Measurements from ENCODE around the gene CRYBA1.
"Not testable (repeated sequence)": the region's sequence is repeated elsewhere in the genome, so short reads cannot be mapped to it uniquely, and the experiment has no call there.

Gene CRYBA1

DNA sequence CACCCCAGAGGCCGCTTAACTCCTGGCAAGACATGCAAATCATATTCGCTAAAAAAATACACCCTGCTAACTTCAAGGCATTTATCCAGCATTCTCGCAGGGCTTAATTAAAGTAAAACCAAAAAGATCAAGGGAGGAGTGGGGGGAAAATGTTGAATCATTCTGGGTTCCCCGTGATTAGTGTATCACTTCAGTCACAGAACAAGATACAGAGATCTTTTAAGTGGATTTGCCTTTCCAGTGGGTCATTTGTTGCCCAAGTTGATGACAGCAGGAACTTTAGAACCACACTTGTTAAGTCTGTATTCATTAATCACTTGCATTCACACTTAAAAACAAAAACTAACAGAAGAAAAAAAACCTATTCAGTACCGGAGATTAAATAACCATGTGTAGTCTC is 17.3 kb downstream of the CRYBA1 start:
- Mint-ChIP-seq H3K36me3 (ENCODE audit: insufficient read depth) (peaks cover 71% of the 10 kb centered on the region), H3K4me3 (no peak overlapping the region), H3K9me3 (no peaks in the 10 kb centered on the region), H3K27ac (ENCODE audit: low read depth) (no peak overlapping the region), H3K27me3 (no peaks in the 10 kb centered on the region), H3K4me1 (peaks cover 21% of the 10 kb centered on the region)
- ATAC-seq (replicated peaks; ENCODE audit: extremely low read depth, poor library complexity, severe bottlenecking) = no peak
- no peak for DNase-seq (ENCODE audit: low spot score in 2 of 2)

DNA sequence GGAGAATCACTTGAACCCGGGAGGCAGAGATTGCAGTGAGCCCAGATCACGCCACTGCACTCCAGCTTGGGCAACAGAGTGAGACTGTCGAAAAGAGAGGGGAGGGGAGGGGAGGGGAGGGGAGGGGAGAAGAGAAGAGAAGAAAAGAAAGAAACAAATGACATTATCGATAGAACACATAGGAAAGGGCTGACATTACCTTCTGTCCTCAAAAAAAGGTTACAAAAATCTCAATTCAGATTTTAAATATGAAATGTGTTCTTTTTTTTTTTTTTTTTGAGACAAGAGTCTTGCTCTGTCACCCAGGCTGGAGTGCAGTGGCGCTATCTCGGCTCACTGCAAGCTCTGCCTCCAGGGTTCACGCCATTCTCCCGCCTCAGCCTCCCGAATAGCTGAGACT is 25.3 kb downstream of the CRYBA1 start:
- Mint-ChIP-seq H3K27ac (ENCODE audit: low read depth) (peak overlapping the region; percentile 35), H3K36me3 (ENCODE audit: insufficient read depth) (peaks cover 55% of the 10 kb centered on the region), H3K4me1 (peaks cover 42% of the 10 kb centered on the region)
- DNase-seq (ENCODE audit: low spot score in 2 of 2); H3K27me3 Mint-ChIP-seq; H3K4me3 Mint-ChIP-seq; H3K9me3 Mint-ChIP-seq; ATAC-seq (replicated peaks; ENCODE audit: extremely low read depth, poor library complexity, severe bottlenecking): not testable (repeated sequence)

GRCh38 chr17:29273924-29274323 is 27.3 kb downstream of the CRYBA1 start:
- DNase-seq (ENCODE audit: low spot score in 2 of 2) (no peak), ATAC-seq (replicated peaks; ENCODE audit: extremely low read depth, poor library complexity, severe bottlenecking) (no peak)
- Mint-ChIP-seq H3K27me3 (no peaks in the 10 kb centered on the region), H3K36me3 (ENCODE audit: insufficient read depth) (peaks cover 53% of the 10 kb centered on the region), H3K4me3 (peak overlapping the region; percentile 33), H3K27ac (ENCODE audit: low read depth) (peak overlapping the region; percentile 45), H3K4me1 (peaks cover 50% of the 10 kb centered on the region), H3K9me3 (no peaks in the 10 kb centered on the region)

DNA sequence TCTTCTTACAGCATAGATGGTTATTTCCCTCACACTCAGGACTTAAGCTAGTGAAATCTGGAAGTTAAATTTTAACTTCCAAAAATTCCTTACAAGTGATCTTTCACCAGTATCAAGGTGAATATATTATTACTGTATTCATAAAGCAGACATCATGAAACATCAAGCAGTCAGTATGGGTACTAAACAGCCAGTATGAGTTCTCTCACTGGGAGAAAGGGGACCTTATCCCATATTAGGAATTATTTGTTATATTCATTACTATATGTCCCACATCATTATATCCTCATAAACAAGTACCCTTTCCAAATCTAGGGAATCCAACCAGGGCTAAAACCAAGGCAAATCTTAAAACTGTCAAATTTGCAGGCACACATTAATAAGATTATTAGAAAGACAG is 32.0 kb downstream of the CRYBA1 start:
- ATAC-seq (replicated peaks; ENCODE audit: extremely low read depth, poor library complexity, severe bottlenecking) (no peak), DNase-seq (ENCODE audit: low spot score in 2 of 2) (no peak)
- Mint-ChIP-seq H3K27me3 (no peaks in the 10 kb centered on the region), H3K4me1 (peaks cover 67% of the 10 kb centered on the region), H3K9me3 (no peaks in the 10 kb centered on the region), H3K27ac (ENCODE audit: low read depth) (no peak overlapping the region), H3K36me3 (ENCODE audit: insufficient read depth) (peaks cover 59% of the 10 kb centered on the region), H3K4me3 (no peak overlapping the region)

DNA sequence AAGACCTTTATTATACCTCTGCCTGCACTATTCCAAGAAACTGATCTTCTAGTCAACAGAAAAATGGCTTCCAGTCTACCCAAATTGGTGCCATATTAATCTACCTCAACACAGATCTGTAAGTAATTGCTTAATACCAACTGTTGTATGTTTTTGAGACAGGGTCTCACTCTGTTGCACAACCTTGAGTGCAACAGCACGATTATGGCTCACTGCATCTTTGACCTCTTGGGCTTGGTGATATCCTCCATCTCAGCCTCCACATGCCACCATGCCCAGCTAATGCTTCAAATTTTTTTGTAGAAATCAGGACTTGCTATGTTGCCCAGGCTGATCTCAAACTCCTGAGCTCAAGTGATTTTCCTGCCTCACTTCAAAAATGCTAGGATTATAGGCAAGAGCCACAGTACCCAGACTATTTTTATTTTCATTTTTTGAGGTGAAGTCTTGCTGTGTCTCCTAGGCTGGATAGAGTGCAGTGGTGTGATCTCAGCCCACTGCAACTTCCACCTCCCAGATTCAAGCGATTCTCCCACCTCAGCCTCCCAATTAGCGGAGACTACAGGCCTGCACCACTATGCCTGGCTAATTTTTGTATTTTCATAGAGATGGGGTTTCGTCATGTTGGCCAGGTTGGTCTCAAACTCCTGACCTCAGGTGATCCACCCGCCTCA is 32.9 kb downstream of the CRYBA1 start:
- H3K27ac Mint-ChIP-seq (ENCODE audit: low read depth) = peak overlapping the region; percentile 73
- peak overlapping the region; percentile 41 for H3K4me3 Mint-ChIP-seq
- H3K9me3 Mint-ChIP-seq = no peaks in the 10 kb centered on the region
- H3K36me3 Mint-ChIP-seq (ENCODE audit: insufficient read depth) = peaks cover 63% of the 10 kb centered on the region
- H3K4me1 Mint-ChIP-seq = peaks cover 65% of the 10 kb centered on the region
- ATAC-seq (replicated peaks; ENCODE audit: extremely low read depth, poor library complexity, severe bottlenecking) = no peak
- no peak for DNase-seq (ENCODE audit: low spot score in 2 of 2)
- no peaks in the 10 kb centered on the region for H3K27me3 Mint-ChIP-seq

GRCh38 chr17:29283496-29283895 is 36.8 kb downstream of the CRYBA1 start:
- Mint-ChIP-seq H3K27me3 (no peaks in the 10 kb centered on the region), H3K27ac (ENCODE audit: low read depth) (peak overlapping the region; percentile 56), H3K9me3 (no peaks in the 10 kb centered on the region), H3K4me1 (peaks cover 65% of the 10 kb centered on the region), H3K36me3 (ENCODE audit: insufficient read depth) (peaks cover 83% of the 10 kb centered on the region), H3K4me3 (peak overlapping the region; percentile 56)
- DNase-seq (ENCODE audit: low spot score in 2 of 2) (no peak), ATAC-seq (replicated peaks; ENCODE audit: extremely low read depth, poor library complexity, severe bottlenecking) (no peak)

DNA sequence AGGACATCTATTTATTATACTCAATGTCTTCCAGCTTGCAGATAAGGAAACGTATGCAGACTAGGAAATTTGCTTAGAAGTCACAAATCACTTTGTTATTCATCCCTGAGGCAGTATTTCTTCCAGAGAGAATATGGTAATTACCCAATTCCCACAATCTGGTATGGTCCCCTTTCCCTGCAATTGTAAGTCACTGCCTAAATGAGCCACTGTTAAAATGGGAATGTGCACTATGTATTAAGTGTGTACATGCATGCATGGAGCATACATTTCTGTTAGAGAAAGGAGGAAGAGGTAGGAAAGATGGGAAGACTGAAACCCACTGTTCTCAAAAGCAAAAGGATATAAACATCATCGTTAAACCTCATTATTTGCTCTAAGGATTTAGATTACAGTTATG is 37.3 kb downstream of the CRYBA1 start:
- H3K4me1 Mint-ChIP-seq = peaks cover 70% of the 10 kb centered on the region
- H3K27me3 Mint-ChIP-seq = no peaks in the 10 kb centered on the region
- DNase-seq (ENCODE audit: low spot score in 2 of 2) (no peak), ATAC-seq (replicated peaks; ENCODE audit: extremely low read depth, poor library complexity, severe bottlenecking) (no peak)
- H3K27ac Mint-ChIP-seq (ENCODE audit: low read depth) = peak overlapping the region; percentile 56
- peaks cover 83% of the 10 kb centered on the region for H3K36me3 Mint-ChIP-seq (ENCODE audit: insufficient read depth)
- H3K9me3 Mint-ChIP-seq = no peaks in the 10 kb centered on the region
- peak overlapping the region; percentile 56 for H3K4me3 Mint-ChIP-seq

- H3K4me3 Mint-ChIP-seq = peak overlapping the region; percentile 98
- no peaks in the 10 kb centered on the region for H3K27me3 Mint-ChIP-seq
- ATAC-seq (replicated peaks; ENCODE audit: extremely low read depth, poor library complexity, severe bottlenecking) (no peak), DNase-seq (ENCODE audit: low spot score in 2 of 2) (no peak)
- peak overlapping the region; percentile 87 for H3K27ac Mint-ChIP-seq (ENCODE audit: low read depth)
- H3K36me3 Mint-ChIP-seq (ENCODE audit: insufficient read depth) = peaks cover 63% of the 10 kb centered on the region
- no peaks in the 10 kb centered on the region for H3K9me3 Mint-ChIP-seq
- H3K4me1 Mint-ChIP-seq = peaks cover 75% of the 10 kb centered on the region
These were observed 43.2 kb downstream of the CRYBA1 start for GRCh38 chr17:29289852-29290251.

GRCh38 chr17:29291163-29291752 is 44.6 kb downstream of the CRYBA1 start:
- H3K36me3 Mint-ChIP-seq (ENCODE audit: insufficient read depth) = peaks cover 49% of the 10 kb centered on the region

GRCh38 chr17:29292071-29292991 is 45.7 kb downstream of the CRYBA1 start:
- peak overlapping the region; percentile 98 for H3K4me3 Mint-ChIP-seq
- H3K27me3 Mint-ChIP-seq = no peaks in the 10 kb centered on the region
- H3K9me3 Mint-ChIP-seq = no peaks in the 10 kb centered on the region
- H3K4me1 Mint-ChIP-seq = peaks cover 65% of the 10 kb centered on the region
- peaks cover 38% of the 10 kb centered on the region for H3K36me3 Mint-ChIP-seq (ENCODE audit: insufficient read depth)
- ATAC-seq (replicated peaks; ENCODE audit: extremely low read depth, poor library complexity, severe bottlenecking) = no peak
- peak overlapping the region; percentile 79 for H3K27ac Mint-ChIP-seq (ENCODE audit: low read depth)
- peak; percentile 23 to 30 for DNase-seq (ENCODE audit: low spot score in 2 of 2)

More at GRCh38 chr17:29291163-29291752, 44.6 kb downstream of the CRYBA1 start:
- Mint-ChIP-seq H3K9me3 (no peaks in the 10 kb centered on the region), H3K4me3 (peak overlapping the region; percentile 98), H3K27me3 (no peaks in the 10 kb centered on the region), H3K4me1 (peaks cover 75% of the 10 kb centered on the region), H3K27ac (ENCODE audit: low read depth) (peak overlapping the region; percentile 79)
- DNase-seq (ENCODE audit: low spot score in 2 of 2) = peak in 1 of 2 donors; percentile 33
- no peak for ATAC-seq (replicated peaks; ENCODE audit: extremely low read depth, poor library complexity, severe bottlenecking)

GRCh38 chr17:29292992-29293889 is 46.6 kb downstream of the CRYBA1 start:
- H3K4me1 Mint-ChIP-seq = peaks cover 55% of the 10 kb centered on the region
- ATAC-seq (replicated peaks; ENCODE audit: extremely low read depth, poor library complexity, severe bottlenecking) (peak; percentile 22), DNase-seq (ENCODE audit: low spot score in 2 of 2) (peak; percentile 11 to 29)
- H3K36me3 Mint-ChIP-seq (ENCODE audit: insufficient read depth) = peaks cover 30% of the 10 kb centered on the region
- H3K27me3 Mint-ChIP-seq = no peaks in the 10 kb centered on the region
- peak overlapping the region; percentile 98 for H3K4me3 Mint-ChIP-seq
- H3K27ac Mint-ChIP-seq (ENCODE audit: low read depth) = peak overlapping the region; percentile 98
- no peaks in the 10 kb centered on the region for H3K9me3 Mint-ChIP-seq
